Activated naive CD4-positive, alpha-beta T cell treated with Interleukin-2 at 50 U/mL for 16 hours (primary cell): ENCODE measurements around the gene SF3B1.
A peak's percentile ranks its signal among the peaks of the same experiment; 100 is the strongest.
"Not testable (repeated sequence)": the region's sequence is repeated elsewhere in the genome, so short reads cannot be mapped to it uniquely, and the experiment has no call there.

Experiments used
- DNase-seq: peaks from one replicate; pipeline ENCODE4 v3.0.0-alpha.2; 2020

SF3B1 gene

DNA sequence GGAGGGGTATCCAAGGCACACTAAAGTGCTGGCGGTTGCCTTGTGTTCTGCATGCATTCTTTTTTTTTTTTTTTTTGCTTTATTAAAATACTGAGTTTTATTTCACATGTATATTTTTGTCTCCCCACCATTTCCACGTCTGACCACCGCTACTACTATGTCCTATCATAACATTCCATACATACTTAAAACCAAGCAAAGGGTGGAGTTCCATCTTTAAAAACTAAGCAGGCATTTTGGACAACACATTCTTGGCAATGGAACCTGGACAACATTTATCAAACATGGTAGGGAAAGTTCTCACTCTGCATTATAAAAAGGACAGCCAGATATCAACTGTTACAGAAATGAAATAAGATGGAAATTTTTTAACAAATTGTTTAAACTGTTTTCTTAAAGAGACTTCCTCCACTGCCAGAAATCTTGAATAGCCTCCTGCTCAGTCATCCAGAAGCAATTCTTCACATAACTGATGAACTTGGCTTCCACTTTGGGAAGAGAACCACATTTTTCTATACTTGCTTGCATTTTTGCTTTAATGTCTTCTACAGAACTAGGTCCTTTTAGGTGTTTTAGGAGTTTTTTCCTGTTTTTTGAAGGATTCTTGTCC lies 55.4 kb downstream of the SF3B1 start:
- not testable (repeated sequence) for DNase-seq

DNA sequence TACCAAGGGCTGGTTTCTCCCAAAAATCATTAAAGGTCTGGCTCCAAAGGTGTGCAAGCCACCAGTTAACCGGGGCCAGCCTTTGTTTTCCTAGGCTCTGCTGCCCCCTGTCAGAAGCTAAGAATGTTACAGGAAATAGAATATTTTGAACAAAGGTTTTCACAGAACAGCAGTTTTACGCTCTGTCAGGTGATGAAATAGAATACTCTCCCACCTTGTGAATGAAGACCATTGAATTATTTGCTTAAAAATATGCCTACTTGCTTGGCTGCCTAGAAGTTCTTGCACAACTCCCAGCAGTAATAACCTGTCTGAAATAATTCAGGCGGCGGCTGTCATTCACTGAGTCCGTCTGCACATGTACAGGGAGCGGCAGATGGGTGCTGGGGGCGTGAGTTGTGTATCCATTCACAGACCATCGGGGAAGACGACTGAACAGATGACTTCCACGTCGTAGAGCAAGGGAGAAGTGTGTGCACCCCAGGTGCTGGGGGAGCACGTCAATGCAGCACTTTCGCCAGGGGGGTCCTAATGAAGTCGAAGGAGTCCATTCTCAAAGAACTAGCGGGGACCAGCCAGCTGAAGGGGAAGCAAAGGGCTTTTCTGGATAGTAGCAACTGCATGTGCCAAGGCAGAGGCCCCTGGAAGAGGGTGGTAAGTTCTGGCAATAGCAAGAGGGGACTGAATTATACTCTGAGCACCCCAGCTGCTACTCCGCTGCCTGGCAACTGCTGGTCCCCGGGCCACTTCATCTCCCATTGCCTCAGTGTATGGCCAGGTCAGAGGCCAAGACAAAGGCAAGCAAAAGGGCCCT lies 56.1 kb downstream of the SF3B1 start:
- DNase-seq: peak; percentile 62

DNA sequence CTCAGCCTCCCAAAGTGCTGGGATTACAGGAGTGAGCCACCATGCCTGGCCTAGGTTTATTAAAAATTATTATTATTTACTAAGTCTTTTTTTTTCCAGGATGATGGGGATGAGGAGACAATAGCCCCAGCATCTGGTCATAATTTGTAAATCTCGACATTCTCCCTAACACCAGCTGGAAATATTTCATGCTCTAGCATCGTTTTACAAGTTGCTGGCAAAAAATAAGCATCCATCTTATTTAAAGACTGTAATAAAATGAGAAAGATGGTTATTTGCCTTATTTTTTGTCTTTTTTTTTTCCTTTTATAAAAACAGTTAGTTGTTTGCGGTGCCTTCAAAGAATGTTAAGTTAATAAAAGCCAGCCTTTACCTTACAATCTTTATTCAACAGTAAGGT lies 56.7 kb downstream of the SF3B1 start:
- DNase-seq: no peak

DNA sequence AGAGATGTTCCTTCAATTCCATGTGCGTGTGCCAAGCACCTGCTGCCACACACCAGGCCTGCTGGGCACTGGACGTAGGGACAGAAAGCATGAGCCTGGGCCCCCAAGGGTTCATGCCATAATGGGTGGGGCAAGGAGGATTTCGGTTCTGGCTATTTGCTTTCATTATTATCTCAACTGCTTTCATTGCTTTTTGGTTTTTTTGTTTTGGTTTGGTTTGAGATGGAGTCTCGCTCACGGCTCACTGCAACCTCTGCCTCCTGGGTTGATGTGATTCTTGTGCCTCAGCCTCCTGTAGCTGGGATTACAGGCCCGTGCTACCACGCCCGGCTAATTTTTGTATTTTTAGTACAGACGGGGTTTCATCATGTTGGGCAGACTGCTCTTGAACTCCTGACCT lies 57.2 kb downstream of the SF3B1 start:
- DNase-seq: no peak

DNA sequence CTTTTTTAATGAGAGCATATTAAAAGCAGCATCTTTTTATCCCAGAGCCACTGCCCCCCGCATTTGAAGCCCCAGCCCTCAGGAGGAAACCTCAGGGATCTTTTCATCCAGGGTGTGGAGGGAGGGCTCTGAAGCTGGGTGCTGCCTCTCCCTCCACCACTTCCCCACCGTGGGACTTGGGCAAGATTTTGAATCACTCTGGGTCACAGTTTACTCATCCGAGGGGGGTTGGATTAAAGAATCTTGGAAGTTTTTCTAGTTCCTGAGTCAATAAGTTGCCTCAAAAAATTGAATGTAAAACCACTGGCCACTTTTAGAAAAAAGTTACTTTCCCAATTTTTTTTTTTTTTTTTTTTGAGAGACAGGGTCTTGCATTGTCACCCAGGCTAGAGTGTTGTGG lies 62.2 kb downstream of the SF3B1 start:
- no peak for DNase-seq

DNA sequence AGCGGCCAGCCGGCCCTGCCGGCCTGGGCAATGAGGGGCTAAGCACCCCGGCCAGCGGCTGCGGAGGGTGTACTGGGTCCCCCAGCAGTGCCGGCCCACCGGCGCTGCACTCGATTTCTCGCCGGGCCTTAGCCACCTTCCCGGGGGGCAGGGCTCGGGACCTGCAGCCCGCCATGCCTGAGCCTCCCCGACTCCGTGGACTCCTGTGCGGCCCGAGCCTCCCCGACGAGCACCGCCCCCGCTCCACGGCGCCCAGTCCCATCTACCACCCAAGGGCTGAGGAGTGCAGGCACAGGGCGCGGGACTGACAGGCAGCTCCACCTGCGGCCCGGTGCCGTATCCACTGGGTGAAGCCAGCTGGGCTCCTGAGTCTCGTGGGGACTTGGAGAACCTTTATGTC lies 64.2 kb downstream of the SF3B1 start:
- DNase-seq: not testable (repeated sequence)

DNA sequence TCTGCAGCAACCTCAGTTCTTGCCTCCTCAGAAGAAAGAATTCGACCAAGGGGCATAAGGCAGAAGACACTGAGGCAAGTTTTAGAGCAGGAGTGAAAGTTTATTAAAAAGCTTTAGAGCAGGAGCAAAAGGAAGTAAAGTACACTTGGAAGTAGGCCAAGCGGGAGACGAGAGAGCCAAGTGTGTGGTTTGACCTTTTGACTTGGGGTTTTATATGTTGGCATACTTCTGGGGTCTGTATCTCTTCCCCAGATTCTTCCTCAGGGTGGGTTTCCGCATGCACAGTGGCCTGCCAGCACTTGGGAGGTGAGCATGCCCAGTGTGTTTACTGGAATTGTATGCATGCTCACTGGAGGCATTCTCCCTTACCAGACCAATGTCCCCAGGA lies 64.9 kb downstream of the SF3B1 start:
- DNase-seq: no peak

DNA sequence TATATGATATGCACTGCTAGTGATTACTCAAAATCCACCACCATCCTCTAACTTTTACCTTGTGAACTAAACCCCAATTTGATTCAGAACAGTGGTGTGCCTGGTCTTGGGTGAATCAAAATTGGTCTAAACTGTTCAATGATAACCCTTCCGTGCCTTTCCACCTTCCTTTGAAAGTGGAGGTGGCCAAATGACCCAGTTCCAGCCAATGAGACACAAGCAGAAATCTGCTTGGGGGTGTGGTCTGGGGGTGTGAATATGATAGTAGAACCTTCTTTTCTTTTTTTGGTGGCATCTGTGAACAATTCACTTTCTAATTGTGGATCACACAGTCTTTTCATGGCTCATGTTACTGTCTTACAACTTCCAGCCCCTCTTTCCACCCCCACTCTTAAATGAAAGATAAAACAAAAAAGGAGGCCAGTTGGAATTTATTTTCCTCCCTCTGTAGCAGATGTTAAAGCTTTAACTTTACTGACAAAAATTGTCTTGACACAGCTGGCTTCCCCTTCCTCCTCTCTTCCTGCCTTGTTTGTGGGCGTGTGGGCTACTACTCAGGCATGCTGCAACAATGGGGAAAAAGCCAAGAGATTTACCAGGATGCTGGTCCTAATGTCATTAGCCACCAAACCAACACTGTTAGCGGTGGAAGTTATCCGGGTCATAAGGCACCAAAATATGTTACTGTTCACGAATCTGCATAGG lies 65.4 kb downstream of the SF3B1 start:
- no peak for DNase-seq

DNA sequence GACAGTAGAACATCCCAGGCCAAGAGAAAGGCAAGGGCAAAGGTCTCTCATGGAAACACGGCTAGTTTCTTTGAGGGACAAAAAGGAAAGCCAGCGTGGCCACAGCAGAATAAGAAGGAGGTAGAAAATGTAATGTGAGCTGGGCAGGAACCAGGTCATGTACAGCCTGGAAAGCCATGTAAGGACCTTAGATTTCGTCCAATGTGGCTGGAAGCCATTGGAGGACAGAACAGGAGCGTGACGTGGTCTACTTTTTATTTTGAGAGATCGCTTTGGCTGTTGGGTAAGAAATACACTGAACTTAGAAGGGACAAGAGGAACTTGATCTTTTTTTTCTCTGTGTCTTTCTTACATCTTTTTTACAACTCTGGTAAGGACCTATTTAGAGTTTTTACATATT lies 66.4 kb downstream of the SF3B1 start:
- no peak for DNase-seq

DNA sequence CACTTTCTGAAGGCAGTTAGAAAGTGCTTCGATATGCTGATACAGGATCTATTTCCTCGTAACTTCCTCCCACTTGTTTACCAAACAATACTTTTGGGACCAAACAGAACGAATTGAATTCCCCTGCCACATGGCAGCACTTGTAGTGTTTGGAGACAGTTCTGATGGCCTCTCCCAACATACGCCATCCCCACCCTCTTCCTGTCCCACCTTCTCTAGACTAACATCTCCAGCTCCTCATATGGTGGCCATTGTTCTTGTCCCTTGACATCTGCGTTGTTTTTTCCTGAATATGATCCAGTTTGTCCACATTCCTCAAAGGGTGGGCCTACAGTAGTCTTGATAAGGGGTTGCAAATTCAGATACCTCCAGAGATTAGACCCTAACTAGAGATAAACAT lies 70.8 kb downstream of the SF3B1 start:
- DNase-seq: no peak

DNA sequence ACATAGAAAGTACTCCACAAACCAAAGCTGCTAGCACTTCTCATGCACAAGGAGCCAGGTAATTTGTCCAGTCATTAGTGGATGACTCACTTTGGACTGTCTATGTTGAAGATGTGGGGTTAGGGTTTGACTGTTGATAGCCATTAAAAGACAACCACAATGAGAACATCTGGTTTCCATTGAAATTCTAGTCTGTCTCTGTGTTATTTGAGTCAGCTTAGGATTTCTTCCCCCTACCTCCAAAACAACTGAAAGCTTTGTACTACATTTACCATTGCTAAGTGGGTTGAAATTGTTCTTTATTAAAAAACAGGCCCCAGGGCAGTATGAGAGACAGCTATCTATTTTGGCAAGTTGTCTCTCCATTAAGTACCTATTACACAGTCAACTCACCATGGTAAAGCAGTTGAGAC lies 74.1 kb downstream of the SF3B1 start:
- no peak for DNase-seq

DNA sequence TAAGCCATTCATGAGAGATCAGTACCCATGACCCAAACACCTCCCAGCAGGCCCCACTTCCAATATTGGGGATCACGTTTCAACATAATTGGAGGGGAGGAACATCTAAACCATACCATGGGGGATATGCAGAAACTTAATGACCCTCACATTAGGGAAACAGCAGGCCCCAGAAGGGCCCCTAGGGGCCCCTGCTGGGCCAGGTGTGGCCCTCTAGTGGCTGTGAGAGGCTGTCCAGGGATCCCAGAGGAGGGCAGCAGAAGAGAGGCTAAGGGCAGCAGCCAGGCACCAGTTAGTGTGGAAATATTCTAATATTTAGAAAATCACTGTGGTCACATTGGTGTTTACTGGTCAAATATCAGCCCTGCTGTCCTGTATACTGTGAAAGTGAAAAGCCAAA lies 75.0 kb downstream of the SF3B1 start:
- DNase-seq: no peak

DNA sequence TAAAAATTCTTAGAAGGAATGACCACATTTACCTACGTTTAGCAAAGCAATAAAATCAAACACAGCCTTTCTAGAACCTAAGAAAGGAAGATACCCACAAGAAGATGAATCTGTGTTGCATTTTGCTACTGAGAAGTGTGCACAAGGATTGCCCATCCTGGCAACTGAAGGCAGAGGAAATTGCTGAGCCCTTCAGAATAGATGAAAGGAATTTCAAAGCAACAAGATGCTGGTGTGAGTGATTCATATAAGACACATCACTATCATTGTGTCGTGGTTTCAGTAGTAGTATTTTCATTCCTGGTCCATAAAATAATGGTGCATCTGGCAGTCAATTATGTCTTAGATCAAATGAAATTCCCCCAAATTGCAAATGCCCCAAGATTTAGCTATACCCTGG lies 75.9 kb downstream of the SF3B1 start:
- no peak for DNase-seq

DNA sequence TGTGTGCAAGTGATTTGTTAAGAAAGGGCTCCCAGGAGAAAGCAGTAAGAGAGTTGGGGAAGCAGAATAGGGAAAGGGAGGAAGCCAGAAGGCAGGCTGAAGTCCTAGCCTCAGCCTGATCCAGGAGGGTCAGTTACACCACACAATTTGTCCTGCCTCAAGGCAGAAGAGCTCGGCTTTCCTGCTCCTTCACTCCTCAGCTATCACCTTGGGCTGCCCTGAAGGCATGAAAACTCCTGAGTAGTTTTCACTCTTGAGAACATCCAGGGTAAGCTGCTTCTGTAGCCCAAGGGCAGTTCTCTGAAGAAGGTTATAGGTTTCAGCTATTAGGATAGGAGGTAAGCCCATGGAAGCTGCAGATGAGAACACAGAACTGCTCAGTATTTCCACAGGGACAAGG lies 76.8 kb downstream of the SF3B1 start:
- no peak for DNase-seq

DNA sequence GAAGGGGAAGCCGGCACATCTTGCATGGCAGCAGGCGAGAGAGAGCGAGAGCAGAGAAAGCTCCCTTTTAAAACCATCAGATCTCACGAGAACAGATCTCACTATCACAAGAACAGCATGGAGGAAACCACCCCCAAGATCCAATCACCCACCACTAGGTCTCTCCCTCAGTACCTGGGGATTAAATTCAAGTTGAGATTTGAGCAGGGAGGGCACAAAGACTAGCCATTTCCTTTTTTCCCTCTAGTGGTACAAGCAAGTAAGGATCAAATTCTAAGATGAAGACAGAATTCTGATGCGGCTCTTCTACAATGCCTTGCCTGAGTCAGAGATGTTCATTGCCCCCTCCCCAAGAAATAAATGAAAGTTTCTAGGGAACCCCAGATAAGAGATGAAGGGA lies 78.7 kb downstream of the SF3B1 start:
- no peak for DNase-seq

DNA sequence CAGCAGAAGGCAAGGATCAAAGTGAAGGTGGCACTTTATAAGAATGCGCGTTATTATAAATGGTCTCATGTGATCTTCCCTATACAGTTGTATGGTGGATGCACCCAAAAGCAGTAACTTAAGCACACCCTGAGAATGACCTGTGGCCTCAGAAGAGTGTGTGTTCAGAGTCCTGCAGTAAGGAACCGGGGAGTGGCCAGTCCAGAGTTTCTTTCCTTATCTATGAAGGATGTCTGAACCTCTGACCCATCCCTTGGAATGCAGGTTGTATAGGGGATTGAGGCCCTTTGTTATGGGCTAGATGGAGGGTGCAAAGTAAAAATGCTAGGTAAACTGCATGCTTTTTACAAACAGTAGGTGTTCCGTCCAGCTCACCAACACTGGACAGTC lies 80.7 kb downstream of the SF3B1 start:
- DNase-seq: no peak

DNA sequence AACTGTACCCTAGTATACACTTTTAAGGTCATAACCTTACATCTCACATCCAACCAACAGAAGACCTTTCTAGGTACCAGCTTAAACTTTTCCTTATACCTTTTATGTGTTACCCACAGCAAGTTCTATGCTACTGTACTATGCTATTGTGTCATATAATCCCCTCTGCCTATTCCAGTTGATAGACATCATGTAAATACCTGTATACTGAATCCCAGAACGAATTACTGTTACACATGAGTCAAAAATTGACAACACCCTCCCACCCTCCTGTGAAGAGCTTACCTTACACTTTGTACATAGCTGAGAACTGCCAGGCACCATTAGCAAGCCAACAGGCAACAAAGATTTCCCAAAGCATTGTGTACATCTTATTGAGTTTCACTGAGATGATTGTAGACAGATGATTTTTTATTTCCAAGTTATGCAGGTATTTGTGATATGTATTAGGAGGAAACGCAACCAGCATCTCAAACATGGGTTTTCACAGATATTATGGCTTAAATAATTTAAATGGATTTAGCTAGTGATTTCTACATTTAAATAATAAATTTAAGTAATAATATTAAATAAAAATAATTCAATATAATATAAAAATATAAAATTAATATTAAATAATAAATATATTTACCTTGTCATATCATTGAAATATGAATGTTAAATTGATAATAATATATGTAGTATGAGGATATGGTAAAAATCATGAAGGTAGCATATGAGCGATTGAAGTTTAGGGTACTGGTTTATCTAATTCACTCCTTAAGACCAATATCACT lies 81.2 kb downstream of the SF3B1 start:
- DNase-seq: no peak

DNA sequence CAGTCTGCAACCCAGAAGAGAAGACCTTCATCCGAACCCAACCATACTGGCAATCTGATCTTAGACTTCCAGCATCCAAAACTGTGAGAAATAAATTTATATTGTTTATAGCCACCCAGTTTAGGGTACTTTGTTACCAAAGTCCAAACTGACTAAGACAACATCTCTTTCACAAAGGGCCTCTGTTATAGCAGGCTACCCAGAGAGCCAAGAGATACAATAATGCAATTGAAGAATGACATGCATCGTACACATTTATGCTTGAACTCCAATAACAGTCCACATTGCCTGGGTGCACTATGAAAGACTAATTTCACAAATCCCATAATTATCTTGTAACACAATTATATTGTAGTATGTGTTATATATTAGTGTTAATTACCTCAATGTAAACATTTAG lies 85.1 kb downstream of the SF3B1 start:
- no peak for DNase-seq

DNA sequence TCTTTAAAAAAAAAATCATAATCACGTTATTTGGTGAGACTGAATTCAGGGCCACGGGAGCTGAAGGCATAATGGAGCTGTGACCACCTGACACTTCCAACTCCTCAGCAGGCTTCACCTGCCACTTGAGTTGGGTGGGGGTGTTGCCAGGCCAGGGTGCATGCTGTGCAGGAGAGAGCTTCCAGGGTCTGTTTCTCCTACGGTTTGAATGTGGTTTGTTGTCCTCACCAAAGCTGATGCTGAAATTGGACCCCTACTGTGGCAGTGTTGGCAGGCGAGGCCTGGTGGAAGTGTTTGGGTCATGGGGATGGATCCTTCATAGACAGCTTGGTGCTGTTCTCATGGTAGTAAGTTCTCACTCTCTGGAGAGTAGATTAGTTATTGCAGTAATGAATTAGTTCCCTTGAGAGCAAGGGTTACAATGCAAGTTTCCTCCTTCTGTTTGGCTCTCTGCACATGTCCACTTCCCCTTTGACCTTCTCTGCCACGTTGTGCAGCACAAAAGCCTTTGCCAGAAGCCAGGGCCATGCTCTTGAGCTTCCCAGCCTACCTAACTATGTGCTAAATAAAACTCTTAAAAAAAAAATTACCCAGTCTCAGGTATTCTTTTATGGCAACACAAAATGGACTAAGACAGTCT lies 86.0 kb downstream of the SF3B1 start:
- no peak for DNase-seq

DNA sequence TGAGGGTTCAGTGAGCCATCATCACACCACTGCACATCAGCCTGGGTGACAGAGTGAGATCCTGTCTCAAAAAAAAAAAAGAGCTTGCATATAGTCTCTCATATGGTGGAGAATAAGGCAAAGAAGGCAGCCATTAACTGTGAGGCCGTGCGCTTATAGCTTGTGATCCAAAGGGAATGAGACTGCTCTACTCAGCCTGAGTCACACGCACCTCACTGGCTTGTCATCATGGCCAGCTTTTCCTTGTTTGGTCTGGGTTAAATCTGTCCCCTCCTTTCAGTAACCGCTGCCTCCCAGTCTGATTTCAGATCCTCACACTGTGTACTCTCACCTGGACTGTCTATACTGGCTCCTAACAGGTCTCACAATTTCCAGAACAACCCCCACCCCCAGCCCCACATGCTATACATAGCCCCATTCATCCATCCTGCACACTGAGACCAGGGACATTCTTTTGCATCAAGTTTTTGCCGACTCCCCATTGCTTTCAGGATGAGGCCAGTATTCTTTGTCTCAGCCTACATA lies 88.9 kb downstream of the SF3B1 start:
- DNase-seq: no peak

DNA sequence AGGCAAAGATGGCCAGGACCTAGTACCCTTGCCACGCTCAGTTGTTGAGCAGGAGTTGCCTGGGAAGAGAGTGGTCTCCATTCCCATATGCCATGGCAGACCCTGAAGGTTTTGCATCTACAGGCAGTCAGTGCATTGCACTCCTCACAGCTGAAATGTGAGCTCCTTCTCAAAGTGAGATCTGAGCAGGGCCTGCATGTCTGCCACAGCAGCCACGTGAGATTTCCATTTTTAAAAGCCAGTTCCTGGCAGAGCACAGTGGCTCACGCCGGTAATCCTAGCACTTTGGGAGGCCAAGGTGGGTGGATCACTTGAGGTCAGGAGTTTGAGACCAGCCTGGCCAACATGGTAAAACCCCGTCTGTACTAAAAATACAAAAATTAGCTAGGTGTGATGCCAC lies 90.9 kb downstream of the SF3B1 start:
- DNase-seq: not testable (repeated sequence)

DNA sequence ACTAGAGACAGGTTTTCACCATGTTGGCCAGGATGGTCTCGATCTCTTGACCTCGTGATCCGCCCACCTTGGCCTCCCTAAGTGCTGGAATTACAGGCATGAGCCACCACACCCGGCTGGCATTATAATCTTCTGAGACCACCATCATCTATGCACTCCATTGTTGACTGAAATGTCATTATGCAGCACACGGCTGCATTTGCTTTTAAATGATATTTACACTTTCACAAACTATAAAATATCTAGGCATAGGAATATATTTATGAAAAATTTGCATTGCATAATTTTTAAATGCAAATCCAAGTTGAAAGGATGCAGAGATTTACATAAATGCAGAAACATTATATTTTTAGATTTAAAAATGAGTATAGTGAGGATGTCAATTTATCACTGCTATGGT lies 94.2 kb downstream of the SF3B1 start:
- DNase-seq: no peak
